RWPE1 (cell line): ENCODE results near the gene PDE4D.

Experiments
- CTCF ChIA-PET: fragments of 350-600 bp; sonication (Branson Sonifier 250); formaldehyde crosslinking; extraction: SDS; loops from one replicate; lab custom pipeline; 2021; lab: Yijun Ruan, JAX
- POLR2A ChIA-PET: fragments of 400-600 bp; formaldehyde crosslinking; extraction: SDS; loops from one replicate; lab custom pipeline; 2020; ENCODE audit warnings: antibody characterized with exemption; ENCODE audit not compliant: low non-redundant PET; lab: Yijun Ruan, JAX
- DNase-seq: peaks from one replicate; pipeline ENCODE4 v3.0.0; 2012; ENCODE audit warnings: low spot score
- H3K27ac ChIP-seq: fragments of 450-650 bp; 2 replicates; pipeline ENCODE4 v1.5.1; 2017
- CTCF ChIP-seq: fragments of 450-650 bp; conservative IDR thresholded peaks from 2 replicates; pipeline ENCODE4 v1.5.1; 2017; ENCODE audit warnings: low read depth, mild to moderate bottlenecking

PDE4D gene

GRCh38 chr5:59268756-59269415, 624.6 kb downstream of the PDE4D start:
- POLR2A ChIA-PET: interaction anchor here (0.7 kb wide), 1 partner anchor 62 kb away, joined by 4 read pairs; no protein-coding TSS in a partner anchor
- CTCF ChIA-PET: interaction anchor here (0.6 kb wide), 1 partner anchor 487 kb away, joined by 4 read pairs; no protein-coding TSS in a partner anchor
- H3K27ac ChIP-seq: no peak overlapping the region
- no peak for DNase-seq
- no peak for TF ChIP-seq CTCF

- POLR2A ChIA-PET: interaction anchor here (0.7 kb wide), 1 partner anchor 29 kb away, joined by 3 read pairs; no protein-coding TSS in a partner anchor
- H3K27ac ChIP-seq: no peak overlapping the region
- no peak for TF ChIP-seq CTCF
- no peak for DNase-seq
- CTCF ChIA-PET: interaction anchor here (0.7 kb wide), 1 partner anchor 29 kb away, joined by 3 read pairs; no protein-coding TSS in a partner anchor
These were observed 626.5 kb downstream of the PDE4D start for GRCh38 chr5:59267033-59267432.

GRCh38 chr5:59266410-59266809, 627.1 kb downstream of the PDE4D start:
- no peak for TF ChIP-seq CTCF
- ChIA-PET POLR2A (interaction anchor here (0.7 kb wide), 1 partner anchor 29 kb away, joined by 3 read pairs; no protein-coding TSS in a partner anchor), CTCF (interaction anchor here (0.7 to 0.8 kb wide), 2 partner anchors 16 to 29 kb away, joined by 3 to 5 read pairs; no protein-coding TSS in a partner anchor)
- H3K27ac ChIP-seq: no peak overlapping the region
- DNase-seq: no peak

- CTCF ChIA-PET: interaction anchor here (0.5 to 1.5 kb wide), 4 partner anchors 10 to 514 kb away, joined by 3 to 6 read pairs (median 3); no protein-coding TSS in a partner anchor
- H3K27ac ChIP-seq: no peak overlapping the region
- no peak for TF ChIP-seq CTCF
- no peak for DNase-seq
- POLR2A ChIA-PET: no interaction called here
These were observed 628.8 kb downstream of the PDE4D start for GRCh38 chr5:59264639-59265245.

- no peak overlapping the region for H3K27ac ChIP-seq
- no peak for TF ChIP-seq CTCF
- CTCF ChIA-PET: interaction anchor here (0.6 to 1.5 kb wide), 3 partner anchors 27 to 79 kb away, joined by 3 read pairs; no protein-coding TSS in a partner anchor
- POLR2A ChIA-PET: no interaction called here
- DNase-seq: no peak
These were observed 629.5 kb downstream of the PDE4D start for GRCh38 chr5:59264013-59264412.

- DNase-seq: no peak
- H3K27ac ChIP-seq: no peak overlapping the region
- TF ChIP-seq CTCF: no peak
- POLR2A ChIA-PET: no interaction called here
- CTCF ChIA-PET: no interaction called here
These were observed 631.6 kb downstream of the PDE4D start for GRCh38 chr5:59261969-59262368.
